ENCODE data around the gene AARSD1. TPM values are rescaled to one million over a fixed set of nuclear protein-coding genes. Genes with fewer than 3 reads are reported as not detected.

Gene AARSD1
- total and polyA plus RNA-seq, 2 donors (not counting 3 experiments of a cell fraction or from before 2014, with no cell fraction given): 42.8 to 53.2 TPM

GRCh38 chr17:42969001-42969581 lies 4.8 kb upstream of the AARSD1 start:
- Histone ChIP-seq H3K9me1 (replicated peaks; ENCODE audit: control insufficient read depth, extremely low read depth, insufficient read depth, low read length) (no peaks in the 10 kb centered on the region), H3K9ac (replicated peaks; ENCODE audit: extremely low read depth, insufficient read depth, low read length) (no peak overlapping the region), H3K9me3 (replicated peaks; ENCODE audit: control insufficient read depth, insufficient read depth, low read length) (no peaks in the 10 kb centered on the region), H3K79me2 (ENCODE audit: control insufficient read depth, insufficient read depth, low read length) (peaks cover under 1% of the 10 kb centered on the region), H3K4me2 (ENCODE audit: insufficient read depth, low read length) (no peak overlapping the region), H3K4me1 (ENCODE audit: control insufficient read depth, extremely low read depth, insufficient read depth, low read length) (no peaks in the 10 kb centered on the region), H2AFZ (ENCODE audit: low read depth, low read length) (no peak overlapping the region), H3K27ac (ENCODE audit: insufficient read depth, low read depth, low read length) (no peak overlapping the region), H4K20me1 (replicated peaks; ENCODE audit: control insufficient read depth, extremely low read depth, insufficient read depth, low read length) (no peaks in the 10 kb centered on the region), H3K4me3 (replicated peaks in 1 of 3; ENCODE audit: insufficient read depth in 1 of 3, low read depth in 1 of 3, low read length in 3 of 3) (no peak overlapping the region), H3K36me3 (ENCODE audit: control insufficient read depth in 2 of 2, extremely low read depth in 1 of 2, insufficient read depth in 2 of 2, low read length in 2 of 2) (no peaks in the 10 kb centered on the region), H3K27me3 (ENCODE audit: control insufficient read depth in 2 of 2, insufficient read depth in 2 of 2, low read length in 2 of 2) (peaks cover 2% of the 10 kb centered on the region in 2 experiments)
- no peak for DNase-seq (ENCODE audit: low read depth, low spot score)
- no peak for FAIRE-seq
- TF ChIP-seq POLR2A (IDR thresholded peaks at IDR 0.05; ENCODE audit: low read depth, low read length) (no peak), FOS (IDR thresholded peaks at IDR 0.05; ENCODE audit: borderline replicate concordance, insufficient read depth, low read length) (no peak), MAX (IDR thresholded peaks at IDR 0.05; ENCODE audit: insufficient read depth, insufficient read length) (no peak)
- intact Hi-C loops (cut with micrococcal nuclease) (no loop called here), dilution Hi-C loops (cut with MboI; ENCODE audit: extremely low pct_ligation_motif_present, low sequenced_read_pairs) (no loop called here)
- ChIA-PET CTCF (interaction anchor here (0.6 to 1.7 kb wide), 2 partner anchors 23 to 29 kb away, joined by 4 to 8 read pairs; partner anchors contain the start of gene RPL27), POLR2A (no interaction called here)
- BruUV-seq (replicated peaks): no TSS peak

GRCh38 chr17:42967925-42968324 lies 3.7 kb upstream of the AARSD1 start:
- Histone ChIP-seq H3K27ac (ENCODE audit: insufficient read depth, low read depth, low read length) (no peak overlapping the region), H3K9me3 (replicated peaks; ENCODE audit: control insufficient read depth, insufficient read depth, low read length) (no peaks in the 10 kb centered on the region), H3K36me3 (ENCODE audit: control insufficient read depth in 2 of 2, extremely low read depth in 1 of 2, insufficient read depth in 2 of 2, low read length in 2 of 2) (no peaks in the 10 kb centered on the region), H3K4me2 (ENCODE audit: insufficient read depth, low read length) (no peak overlapping the region), H3K79me2 (ENCODE audit: control insufficient read depth, insufficient read depth, low read length) (peaks cover 9% of the 10 kb centered on the region), H3K27me3 (ENCODE audit: control insufficient read depth in 2 of 2, insufficient read depth in 2 of 2, low read length in 2 of 2) (peaks cover 2% of the 10 kb centered on the region in 2 experiments), H3K9me1 (replicated peaks; ENCODE audit: control insufficient read depth, extremely low read depth, insufficient read depth, low read length) (no peaks in the 10 kb centered on the region), H4K20me1 (replicated peaks; ENCODE audit: control insufficient read depth, extremely low read depth, insufficient read depth, low read length) (no peaks in the 10 kb centered on the region), H3K9ac (replicated peaks; ENCODE audit: extremely low read depth, insufficient read depth, low read length) (no peak overlapping the region), H3K4me3 (replicated peaks in 1 of 3; ENCODE audit: insufficient read depth in 1 of 3, low read depth in 1 of 3, low read length in 3 of 3) (no peak overlapping the region), H2AFZ (ENCODE audit: low read depth, low read length) (no peak overlapping the region), H3K4me1 (ENCODE audit: control insufficient read depth, extremely low read depth, insufficient read depth, low read length) (peaks cover 6% of the 10 kb centered on the region)
- POLR2A ChIA-PET: no interaction called here
- DNase-seq (ENCODE audit: low read depth, low spot score) (no peak), FAIRE-seq (no peak)
- CTCF ChIA-PET: interaction anchor here (0.8 to 1.7 kb wide), 2 partner anchors 15 to 30 kb away, joined by 3 to 8 read pairs; partner anchors contain the start of gene RPL27
- dilution Hi-C loops (cut with MboI; ENCODE audit: extremely low pct_ligation_motif_present, low sequenced_read_pairs) (no loop called here), intact Hi-C loops (cut with micrococcal nuclease) (no loop called here)
- no TSS peak for BruUV-seq (replicated peaks)
- TF ChIP-seq EZH2 (IDR thresholded peaks at IDR 0.05; ENCODE audit: borderline replicate concordance, low read depth, low read length, severe bottlenecking) (no peak), POLR2A (IDR thresholded peaks at IDR 0.05; ENCODE audit: low read depth, low read length) (no peak), GATA2 (IDR thresholded peaks at IDR 0.05; ENCODE audit: insufficient read depth, insufficient read length, low read depth, low read length) (no peak), MAX (IDR thresholded peaks at IDR 0.05; ENCODE audit: insufficient read depth, insufficient read length) (no peak), JUN (IDR thresholded peaks at IDR 0.05; ENCODE audit: borderline replicate concordance, insufficient read depth, insufficient read length, low read depth) (no peak), POLR2AphosphoS5 (IDR thresholded peaks at IDR 0.05; ENCODE audit: insufficient read depth, low read depth, low read length) (no peak), FOS (IDR thresholded peaks at IDR 0.05; ENCODE audit: borderline replicate concordance, insufficient read depth, low read length) (no peak), CTCF (IDR thresholded peaks at IDR 0.05; ENCODE audit: extremely low read depth in 1 of 2, insufficient read depth in 1 of 2, low read depth in 1 of 2, low read length in 2 of 2) (no peak), MYC (IDR thresholded peaks at IDR 0.05; ENCODE audit: low read depth, low read length) (no peak)

Data from endothelial cell of umbilical vein (primary cell).